MM.1S (cell line): ENCODE measurements around the gene MFAP3L.

ENCODE experiments used
- CTCF ChIP-seq: fragments of 300-600 bp; sonication (generic); IDR thresholded peaks from 2 replicates; pipeline ENCODE4 v1.5.1; 2016; ENCODE audit warnings: antibody characterized with exemption, low read length, mixed read lengths
- EZH2 ChIP-seq: fragments of 300-600 bp; sonication (generic); optimal IDR thresholded peaks from 2 replicates; pipeline ENCODE3; 2017; ENCODE audit warnings: low read depth, mild to moderate bottlenecking, antibody characterized with exemption, low read length, mixed read lengths
- EZH2phosphoT487 ChIP-seq: fragments of 300-600 bp; sonication (generic); IDR thresholded peaks from 2 replicates; pipeline ENCODE4 v1.6.1; 2018; ENCODE audit warnings: antibody characterized with exemption, low read length

GRCh38 chr4:169987327-169988228 is 38.6 kb downstream of the MFAP3L start:
- no peak for TF ChIP-seq EZH2
- no peak for TF ChIP-seq CTCF
- no peak for TF ChIP-seq EZH2phosphoT487
